ENCODE measurements around the gene SPAG6. TPM values are rescaled to one million over a fixed set of nuclear protein-coding genes. Genes with fewer than 3 reads are reported as not detected.

Gene SPAG6
- polyA plus RNA-seq, 3 donors: 0.11 to 0.13 TPM; not detected in 1

GRCh38 chr10:22442063-22442462 is 96.8 kb downstream of the SPAG6 start:
- no peak for TF ChIP-seq CTCF (IDR thresholded peaks at IDR 0.05)
- Histone ChIP-seq H3K4me1 (ENCODE audit: control insufficient read depth in 1 of 2, insufficient read depth in 2 of 2, low read length in 2 of 2) (peaks cover 13 to 15% of the 10 kb centered on the region in 2 donors), H3K4me3 (replicated peaks in 1 of 3; ENCODE audit: low read depth in 2 of 3, low read length in 3 of 3) (no peak overlapping the region), H2AFZ (ENCODE audit: insufficient read depth, low read depth, low read length, poor library complexity, severe bottlenecking) (no peak overlapping the region), H3K4me2 (replicated peaks; ENCODE audit: extremely low read depth, low read length, poor library complexity, severe bottlenecking) (no peak overlapping the region), H3K36me3 (replicated peaks in 1 of 2; ENCODE audit: control insufficient read depth in 1 of 2, insufficient read depth in 2 of 2, low read length in 2 of 2) (no peaks in the 10 kb centered on the region), H3K79me2 (ENCODE audit: insufficient read depth, low read length) (no peaks in the 10 kb centered on the region), H3K9ac (ENCODE audit: insufficient read depth, low read length, poor library complexity, severe bottlenecking) (no peak overlapping the region), H3K27ac (ENCODE audit: low read depth in 1 of 2, low read length in 2 of 2) (no peak overlapping the region), H3K27me3 (ENCODE audit: control insufficient read depth in 2 of 2, insufficient read depth in 2 of 2, low read length in 2 of 2) (peaks cover 15 to 41% of the 10 kb centered on the region in 2 donors), H3K9me3 (replicated peaks in 1 of 2; ENCODE audit: control insufficient read depth in 1 of 2, insufficient read depth in 1 of 2, low read length in 2 of 2) (no peaks in the 10 kb centered on the region), H4K20me1 (ENCODE audit: insufficient read depth, low read length) (no peaks in the 10 kb centered on the region)
- intact Hi-C loops (cut with micrococcal nuclease): no loop called here
- peaks cover 0 to 3% (median 0%) of the 10 kb centered on the region in 7 donors for H3K9me3 Mint-ChIP-seq
- no peak overlapping the region for H3K4me3 Mint-ChIP-seq
- peaks cover 16% of the 10 kb centered on the region for H3K4me1 Mint-ChIP-seq
- no peak overlapping the region for H3K27ac Mint-ChIP-seq
- no peak for DNase-seq
- H3K27me3 Mint-ChIP-seq (ENCODE audit: low read depth in 3 of 3): peaks cover 23 to 49% (median 23%) of the 10 kb centered on the region in 3 donors
- peaks cover 0 to 6% of the 10 kb centered on the region in 2 donors for H3K36me3 Mint-ChIP-seq

- Mint-ChIP-seq H3K27me3 (ENCODE audit: low read depth in 3 of 3) (peaks cover 23 to 47% (median 23%) of the 10 kb centered on the region in 3 donors), H3K27ac (no peak overlapping the region)
Measured at GRCh38 chr10:22442468-22442867, 97.2 kb downstream of the SPAG6 start.

More at GRCh38 chr10:22442468-22442867, 97.2 kb downstream of the SPAG6 start:
- Mint-ChIP-seq H3K4me3 (no peak overlapping the region), H3K4me1 (peaks cover 16% of the 10 kb centered on the region), H3K9me3 (peaks cover 0 to 3% (median 0%) of the 10 kb centered on the region in 7 donors), H3K36me3 (peaks cover 0 to 6% of the 10 kb centered on the region in 2 donors)
- WGBS (ENCODE audit: insufficient coverage): 100% methylated on average over 1 of the region's 1 CpG
- no peaks in the 10 kb centered on the region for H3K79me2 ChIP-seq (ENCODE audit: insufficient read depth, low read length)
- H3K27me3 ChIP-seq (ENCODE audit: control insufficient read depth in 2 of 2, insufficient read depth in 2 of 2, low read length in 2 of 2): peaks cover 15 to 41% of the 10 kb centered on the region in 2 donors
- DNase-seq: no peak
- no peaks in the 10 kb centered on the region for H4K20me1 ChIP-seq (ENCODE audit: insufficient read depth, low read length)
- no peak overlapping the region for H3K4me3 ChIP-seq (replicated peaks in 1 of 3; ENCODE audit: low read depth in 2 of 3, low read length in 3 of 3)
- H3K9me3 ChIP-seq (replicated peaks in 1 of 2; ENCODE audit: control insufficient read depth in 1 of 2, insufficient read depth in 1 of 2, low read length in 2 of 2): no peaks in the 10 kb centered on the region
- H3K27ac ChIP-seq (ENCODE audit: low read depth in 1 of 2, low read length in 2 of 2): no peak overlapping the region
- H3K9ac ChIP-seq (ENCODE audit: insufficient read depth, low read length, poor library complexity, severe bottlenecking): no peak overlapping the region
- H2AFZ ChIP-seq (ENCODE audit: insufficient read depth, low read depth, low read length, poor library complexity, severe bottlenecking): no peak overlapping the region
- H3K4me1 ChIP-seq (ENCODE audit: control insufficient read depth in 1 of 2, insufficient read depth in 2 of 2, low read length in 2 of 2): peaks cover 13 to 15% of the 10 kb centered on the region in 2 donors
- TF ChIP-seq CTCF (IDR thresholded peaks at IDR 0.05): no peak
- no peaks in the 10 kb centered on the region for H3K36me3 ChIP-seq (replicated peaks in 1 of 2; ENCODE audit: control insufficient read depth in 1 of 2, insufficient read depth in 2 of 2, low read length in 2 of 2)
- no peak overlapping the region for H3K4me2 ChIP-seq (replicated peaks; ENCODE audit: extremely low read depth, low read length, poor library complexity, severe bottlenecking)
- intact Hi-C loops (cut with micrococcal nuclease): no loop called here

All from CD14-positive monocyte (primary cell).